Measurements from ENCODE around the gene EIF4E.
"Not testable (repeated sequence)": the region's sequence is repeated elsewhere in the genome, so short reads cannot be mapped to it uniquely, and the experiment has no call there.

DNA sequence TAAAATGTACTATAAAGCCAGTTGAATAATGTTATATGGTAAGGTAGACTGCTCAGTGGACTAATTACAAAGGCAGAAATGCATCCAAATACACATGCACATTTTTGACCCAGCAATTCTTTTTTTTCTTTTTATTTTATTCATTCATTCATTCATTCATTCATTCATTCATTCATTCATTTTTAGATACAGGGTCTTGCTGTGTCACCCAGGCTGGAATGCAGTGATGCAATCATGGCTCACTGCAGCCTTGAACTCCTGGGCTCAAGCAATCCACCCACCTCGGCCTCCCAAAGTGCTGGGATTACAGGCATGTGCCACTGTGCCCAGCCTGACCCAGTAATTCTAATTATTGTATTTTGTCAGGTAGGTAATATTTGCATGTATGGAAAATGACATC is 97.9 kb downstream of the EIF4E start:
- TF ChIP-seq, protein P1, sequence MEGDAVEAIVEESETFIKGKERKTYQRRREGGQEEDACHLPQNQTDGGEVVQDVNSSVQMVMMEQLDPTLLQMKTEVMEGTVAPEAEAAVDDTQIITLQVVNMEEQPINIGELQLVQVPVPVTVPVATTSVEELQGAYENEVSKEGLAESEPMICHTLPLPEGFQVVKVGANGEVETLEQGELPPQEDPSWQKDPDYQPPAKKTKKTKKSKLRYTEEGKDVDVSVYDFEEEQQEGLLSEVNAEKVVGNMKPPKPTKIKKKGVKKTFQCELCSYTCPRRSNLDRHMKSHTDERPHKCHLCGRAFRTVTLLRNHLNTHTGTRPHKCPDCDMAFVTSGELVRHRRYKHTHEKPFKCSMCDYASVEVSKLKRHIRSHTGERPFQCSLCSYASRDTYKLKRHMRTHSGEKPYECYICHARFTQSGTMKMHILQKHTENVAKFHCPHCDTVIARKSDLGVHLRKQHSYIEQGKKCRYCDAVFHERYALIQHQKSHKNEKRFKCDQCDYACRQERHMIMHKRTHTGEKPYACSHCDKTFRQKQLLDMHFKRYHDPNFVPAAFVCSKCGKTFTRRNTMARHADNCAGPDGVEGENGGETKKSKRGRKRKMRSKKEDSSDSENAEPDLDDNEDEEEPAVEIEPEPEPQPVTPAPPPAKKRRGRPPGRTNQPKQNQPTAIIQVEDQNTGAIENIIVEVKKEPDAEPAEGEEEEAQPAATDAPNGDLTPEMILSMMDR (IDR thresholded peaks at IDR 0.05 in 4 of 5, conservative IDR thresholded peaks at IDR 0.05 in 1 of 5) = not testable (repeated sequence)
- TF ChIP-seq POLR2A (IDR thresholded peaks at IDR 0.05) = not testable (repeated sequence)

Data from gastrocnemius medialis (tissue), 4 donors.